ENCODE results near the gene ADAMTSL1.

ADAMTSL1 gene

DNA sequence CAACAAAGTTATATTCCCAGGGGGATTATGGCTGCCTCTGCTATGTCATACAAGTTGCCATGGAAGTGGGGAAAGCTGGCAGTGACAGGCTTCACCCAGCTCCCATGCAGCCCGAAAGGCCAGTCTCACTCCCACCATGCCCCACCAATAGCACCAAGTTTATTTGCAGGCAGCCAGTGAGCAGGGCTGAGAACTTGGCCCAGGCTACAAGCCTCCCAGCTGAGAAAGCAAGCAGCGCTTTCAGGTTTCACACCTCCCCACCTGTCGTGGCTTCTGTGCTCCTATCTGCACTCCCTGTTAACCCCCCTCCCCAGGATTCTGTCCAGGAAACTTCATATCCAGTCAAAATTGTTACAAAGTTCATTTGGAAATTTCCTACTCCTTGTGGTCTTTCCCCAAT is 404.0 kb downstream of the ADAMTSL1 start:
- H3K4me3 ChIP-seq (ENCODE audit: low read length), result no peak overlapping the region
- TF ChIP-seq, protein P1, sequence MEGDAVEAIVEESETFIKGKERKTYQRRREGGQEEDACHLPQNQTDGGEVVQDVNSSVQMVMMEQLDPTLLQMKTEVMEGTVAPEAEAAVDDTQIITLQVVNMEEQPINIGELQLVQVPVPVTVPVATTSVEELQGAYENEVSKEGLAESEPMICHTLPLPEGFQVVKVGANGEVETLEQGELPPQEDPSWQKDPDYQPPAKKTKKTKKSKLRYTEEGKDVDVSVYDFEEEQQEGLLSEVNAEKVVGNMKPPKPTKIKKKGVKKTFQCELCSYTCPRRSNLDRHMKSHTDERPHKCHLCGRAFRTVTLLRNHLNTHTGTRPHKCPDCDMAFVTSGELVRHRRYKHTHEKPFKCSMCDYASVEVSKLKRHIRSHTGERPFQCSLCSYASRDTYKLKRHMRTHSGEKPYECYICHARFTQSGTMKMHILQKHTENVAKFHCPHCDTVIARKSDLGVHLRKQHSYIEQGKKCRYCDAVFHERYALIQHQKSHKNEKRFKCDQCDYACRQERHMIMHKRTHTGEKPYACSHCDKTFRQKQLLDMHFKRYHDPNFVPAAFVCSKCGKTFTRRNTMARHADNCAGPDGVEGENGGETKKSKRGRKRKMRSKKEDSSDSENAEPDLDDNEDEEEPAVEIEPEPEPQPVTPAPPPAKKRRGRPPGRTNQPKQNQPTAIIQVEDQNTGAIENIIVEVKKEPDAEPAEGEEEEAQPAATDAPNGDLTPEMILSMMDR (conservative IDR thresholded peaks at IDR 0.05; ENCODE audit: low read depth, low read length), result no peak
- DNase-seq (ENCODE audit: low read depth), result peak; percentile 10

DNA sequence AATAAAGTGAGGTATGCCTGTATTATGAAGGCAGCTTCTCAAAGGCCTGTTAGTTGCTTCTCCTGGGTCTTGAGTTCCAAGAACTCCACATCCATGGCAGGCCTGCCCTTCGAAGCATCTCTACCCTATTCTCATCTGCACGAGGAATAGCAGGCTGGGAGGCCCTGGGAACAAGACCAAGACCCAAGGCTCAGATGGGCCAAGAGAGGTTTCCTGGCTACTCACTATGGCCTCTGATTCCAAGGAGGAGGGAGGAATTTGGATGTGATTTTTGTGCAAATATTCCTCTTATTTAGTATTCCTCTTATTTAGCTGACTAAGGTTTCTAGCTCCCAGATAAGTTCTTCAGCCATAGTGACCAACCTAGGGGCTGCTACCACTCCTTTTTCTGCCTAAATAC is 407.8 kb downstream of the ADAMTSL1 start:
- no peak overlapping the region for H3K4me3 ChIP-seq (ENCODE audit: low read length)
- no peak for DNase-seq (ENCODE audit: low read depth)
- TF ChIP-seq, protein P1 (conservative IDR thresholded peaks at IDR 0.05; ENCODE audit: low read depth, low read length), result no peak

DNA sequence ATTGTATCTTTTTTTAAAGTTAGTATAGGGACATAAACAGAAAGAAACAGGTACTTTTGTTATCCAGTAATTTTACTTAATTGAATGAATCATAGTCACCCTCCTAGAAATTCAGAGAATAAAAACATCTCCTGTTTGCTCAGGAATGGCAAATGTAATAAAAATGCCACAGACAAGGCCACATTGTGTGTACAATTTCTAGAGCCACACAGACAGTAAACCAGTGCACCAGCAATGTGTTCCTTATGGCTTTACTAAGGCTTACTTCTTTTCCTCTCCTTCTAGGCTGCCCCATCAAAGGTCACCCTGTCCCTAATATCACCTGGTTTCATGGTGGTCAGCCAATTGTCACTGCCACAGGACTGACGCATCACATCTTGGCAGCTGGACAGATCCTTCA is 413.6 kb downstream of the ADAMTSL1 start:
- no peak overlapping the region for H3K4me3 ChIP-seq (ENCODE audit: low read length)
- TF ChIP-seq, protein P1 (conservative IDR thresholded peaks at IDR 0.05; ENCODE audit: low read depth, low read length), result no peak
- no peak for DNase-seq (ENCODE audit: low read depth)

DNA sequence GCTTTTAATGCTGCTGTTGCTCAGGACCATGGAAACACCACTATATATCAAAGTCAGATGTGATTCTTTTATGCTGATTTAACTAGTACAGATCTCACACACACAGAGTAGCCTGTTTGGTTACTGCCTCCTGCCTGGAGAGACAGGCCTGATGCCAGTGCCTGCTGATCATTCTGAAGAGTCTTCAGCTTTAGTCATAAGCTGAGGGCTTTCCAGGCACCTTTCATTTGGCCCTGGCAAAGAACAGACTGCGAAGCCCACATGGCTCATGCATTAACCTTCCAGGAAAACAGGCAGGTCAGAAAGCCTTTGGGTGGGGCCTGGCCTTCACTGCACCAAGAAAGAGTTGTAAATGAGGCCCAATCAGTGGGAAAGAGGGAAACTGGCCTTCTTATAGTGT is 414.3 kb downstream of the ADAMTSL1 start:
- DNase-seq (ENCODE audit: low read depth), result peak; percentile 11
- TF ChIP-seq, protein P1 (conservative IDR thresholded peaks at IDR 0.05; ENCODE audit: low read depth, low read length), result no peak
- H3K4me3 ChIP-seq (ENCODE audit: low read length), result no peak overlapping the region

DNA sequence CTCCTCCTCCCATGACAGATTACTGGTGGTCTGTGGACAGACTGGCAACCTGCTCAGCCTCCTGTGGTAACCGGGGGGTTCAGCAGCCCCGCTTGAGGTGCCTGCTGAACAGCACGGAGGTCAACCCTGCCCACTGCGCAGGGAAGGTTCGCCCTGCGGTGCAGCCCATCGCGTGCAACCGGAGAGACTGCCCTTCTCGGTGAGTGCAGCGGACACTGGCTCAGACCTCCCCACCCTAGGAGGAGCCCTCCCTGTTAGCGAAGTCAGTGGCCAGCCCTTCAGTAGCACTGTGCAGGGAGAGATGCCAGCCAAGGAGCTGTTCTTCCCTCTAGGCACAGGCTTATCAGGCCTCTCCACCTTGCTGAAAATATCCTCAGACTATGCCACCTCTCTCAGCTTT is 415.6 kb downstream of the ADAMTSL1 start:
- H3K4me3 ChIP-seq (ENCODE audit: low read length), result no peak overlapping the region
- TF ChIP-seq, protein P1 (conservative IDR thresholded peaks at IDR 0.05; ENCODE audit: low read depth, low read length), result no peak
- DNase-seq (ENCODE audit: low read depth), result no peak

DNA sequence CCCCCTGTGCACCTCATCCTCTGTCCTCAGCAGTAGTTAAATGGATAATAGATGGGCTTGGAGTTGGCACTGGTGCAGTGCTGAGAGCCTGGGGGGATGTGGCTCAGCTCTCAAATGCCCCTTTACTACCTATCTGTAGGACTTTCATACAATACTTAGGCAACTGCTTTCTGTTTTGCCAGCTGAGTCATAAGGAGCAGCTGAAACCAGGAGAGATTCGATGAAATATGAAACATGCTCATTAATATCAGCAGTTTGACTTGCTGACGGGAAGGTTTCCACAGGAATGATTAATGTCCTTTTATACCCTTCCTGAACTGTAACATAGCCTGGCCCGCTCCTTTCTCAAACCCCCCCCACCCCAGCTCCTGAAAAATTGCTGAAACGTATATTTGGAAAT is 416.4 kb downstream of the ADAMTSL1 start:
- H3K4me3 ChIP-seq (ENCODE audit: low read length), result no peak overlapping the region
- TF ChIP-seq, protein P1 (conservative IDR thresholded peaks at IDR 0.05; ENCODE audit: low read depth, low read length), result no peak
- DNase-seq (ENCODE audit: low read depth), result peak; percentile 51

DNA sequence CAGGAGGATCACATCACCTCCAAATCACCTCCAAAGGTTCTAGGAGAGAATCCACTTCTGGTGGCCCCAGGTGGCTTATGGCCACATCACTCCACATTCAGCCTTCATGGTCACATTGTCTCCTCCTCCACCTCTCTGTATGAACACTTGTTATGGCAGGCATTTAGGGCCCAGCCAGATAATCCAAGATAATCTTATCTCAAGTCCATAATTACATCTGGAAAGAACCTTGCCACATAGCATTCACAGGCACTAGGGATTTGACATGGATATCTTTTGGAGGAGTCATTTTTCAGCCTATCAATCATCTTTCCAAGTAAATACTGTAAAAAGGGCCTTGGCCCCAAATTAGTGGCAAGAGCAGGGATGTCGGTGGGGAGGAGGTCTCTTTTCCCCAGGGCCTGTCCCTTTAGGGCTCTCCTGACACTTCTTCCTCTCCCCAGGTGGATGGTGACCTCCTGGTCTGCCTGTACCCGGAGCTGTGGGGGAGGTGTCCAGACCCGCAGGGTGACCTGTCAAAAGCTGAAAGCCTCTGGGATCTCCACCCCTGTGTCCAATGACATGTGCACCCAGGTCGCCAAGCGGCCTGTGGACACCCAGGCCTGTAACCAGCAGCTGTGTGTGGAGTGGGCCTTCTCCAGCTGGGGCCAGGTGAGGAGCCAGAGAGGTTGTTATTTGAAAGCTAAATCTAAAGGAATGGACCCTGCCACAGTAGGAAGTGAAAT is 418.2 kb downstream of the ADAMTSL1 start:
- no peak for DNase-seq (ENCODE audit: low read depth)

More for the DNA sequence above, 418.2 kb downstream of the ADAMTSL1 start:
- TF ChIP-seq, protein P1 (conservative IDR thresholded peaks at IDR 0.05; ENCODE audit: low read depth, low read length), result no peak
- H3K4me3 ChIP-seq (ENCODE audit: low read length), result no peak overlapping the region
